Measurements from ENCODE around the gene SRPK2. TPM values are rescaled to one million over a fixed set of nuclear protein-coding genes. Genes with fewer than 3 reads are reported as not detected.
A peak's percentile ranks its signal among the peaks of the same experiment; 100 is the strongest.

The SRPK2 gene
- total RNA-seq, 1 experiment from 2014 or later: 69.7 TPM

- Histone ChIP-seq H3K27me3 (no peaks in the 10 kb centered on the region), H3K4me3 (no peak overlapping the region), H3K9me3 (replicated peaks) (no peaks in the 10 kb centered on the region), H3K27ac (no peak overlapping the region), H3K36me3 (peaks cover 22% of the 10 kb centered on the region), H3K4me1 (no peaks in the 10 kb centered on the region)
- DNase-seq: no peak
Observed at GRCh38 chr7:105137898-105138297, 250.8 kb downstream of the SRPK2 start.

- no peak overlapping the region for H3K4me3 ChIP-seq
- no peaks in the 10 kb centered on the region for H3K27me3 ChIP-seq
- peaks cover 23% of the 10 kb centered on the region for H3K36me3 ChIP-seq
- no peaks in the 10 kb centered on the region for H3K9me3 ChIP-seq (replicated peaks)
- no peak overlapping the region for H3K27ac ChIP-seq
- no peak for DNase-seq
- H3K4me1 ChIP-seq: no peaks in the 10 kb centered on the region
Observed at GRCh38 chr7:105136221-105136620, 252.5 kb downstream of the SRPK2 start.

GRCh38 chr7:105133986-105134655 is 254.6 kb downstream of the SRPK2 start:
- H3K4me1 ChIP-seq: no peaks in the 10 kb centered on the region
- H3K27me3 ChIP-seq: no peaks in the 10 kb centered on the region
- no peak overlapping the region for H3K4me3 ChIP-seq
- H3K36me3 ChIP-seq: peaks cover 23% of the 10 kb centered on the region
- no peak overlapping the region for H3K27ac ChIP-seq
- H3K9me3 ChIP-seq (replicated peaks): no peaks in the 10 kb centered on the region
- DNase-seq: no peak

GRCh38 chr7:105133358-105133757 is 255.4 kb downstream of the SRPK2 start:
- Histone ChIP-seq H3K27me3 (no peaks in the 10 kb centered on the region), H3K27ac (no peak overlapping the region), H3K36me3 (peaks cover 20% of the 10 kb centered on the region), H3K4me3 (no peak overlapping the region), H3K9me3 (replicated peaks) (no peaks in the 10 kb centered on the region), H3K4me1 (no peaks in the 10 kb centered on the region)
- no peak for DNase-seq

GRCh38 chr7:105132835-105133234 is 255.9 kb downstream of the SRPK2 start:
- no peak overlapping the region for H3K27ac ChIP-seq
- no peak for DNase-seq

GRCh38 chr7:105132335-105132734 is 256.4 kb downstream of the SRPK2 start:
- H3K4me1 ChIP-seq: no peaks in the 10 kb centered on the region
- DNase-seq: no peak
- no peaks in the 10 kb centered on the region for H3K9me3 ChIP-seq (replicated peaks)
- no peak overlapping the region for H3K4me3 ChIP-seq
- no peaks in the 10 kb centered on the region for H3K27me3 ChIP-seq
- H3K27ac ChIP-seq: no peak overlapping the region
- peaks cover 20% of the 10 kb centered on the region for H3K36me3 ChIP-seq

More at GRCh38 chr7:105132835-105133234, 255.9 kb downstream of the SRPK2 start:
- Histone ChIP-seq H3K4me1 (no peaks in the 10 kb centered on the region), H3K36me3 (peaks cover 20% of the 10 kb centered on the region), H3K27me3 (no peaks in the 10 kb centered on the region), H3K9me3 (replicated peaks) (no peaks in the 10 kb centered on the region), H3K4me3 (no peak overlapping the region)

GRCh38 chr7:105131890-105132289 is 256.8 kb downstream of the SRPK2 start:
- no peak for DNase-seq
- H3K27ac ChIP-seq: no peak overlapping the region
- no peak overlapping the region for H3K4me3 ChIP-seq
- H3K4me1 ChIP-seq: no peaks in the 10 kb centered on the region
- no peaks in the 10 kb centered on the region for H3K9me3 ChIP-seq (replicated peaks)
- no peaks in the 10 kb centered on the region for H3K27me3 ChIP-seq
- H3K36me3 ChIP-seq: peaks cover 18% of the 10 kb centered on the region

- no peak overlapping the region for H3K27ac ChIP-seq
- no peaks in the 10 kb centered on the region for H3K27me3 ChIP-seq
- H3K36me3 ChIP-seq: peaks cover 10% of the 10 kb centered on the region; the same call in 1 of the 2 replicates
- no peaks in the 10 kb centered on the region for H3K9me3 ChIP-seq (replicated peaks)
- H3K4me3 ChIP-seq: no peak overlapping the region
- DNase-seq: no peak
- no peaks in the 10 kb centered on the region for H3K4me1 ChIP-seq
Observed at GRCh38 chr7:105131033-105131656, 257.6 kb downstream of the SRPK2 start.

- Histone ChIP-seq H3K36me3 (peaks cover 9% of the 10 kb centered on the region; the same call in 1 of the 2 replicates), H3K4me3 (no peak overlapping the region), H3K4me1 (no peaks in the 10 kb centered on the region), H3K9me3 (replicated peaks) (no peaks in the 10 kb centered on the region), H3K27me3 (no peaks in the 10 kb centered on the region), H3K27ac (no peak overlapping the region)
- no peak for DNase-seq
Observed at GRCh38 chr7:105130580-105130979, 258.1 kb downstream of the SRPK2 start.

GRCh38 chr7:105130048-105130447 is 258.7 kb downstream of the SRPK2 start:
- Histone ChIP-seq H3K36me3 (peaks cover 9% of the 10 kb centered on the region; the same call in 1 of the 2 replicates), H3K27ac (no peak overlapping the region), H3K27me3 (no peaks in the 10 kb centered on the region), H3K4me1 (no peaks in the 10 kb centered on the region), H3K4me3 (no peak overlapping the region), H3K9me3 (replicated peaks) (no peaks in the 10 kb centered on the region)
- DNase-seq: no peak

- Histone ChIP-seq H3K9me3 (replicated peaks) (no peaks in the 10 kb centered on the region), H3K4me1 (peaks cover 5% of the 10 kb centered on the region; the same call in 1 of the 2 replicates), H3K27ac (no peak overlapping the region), H3K27me3 (no peaks in the 10 kb centered on the region), H3K36me3 (peaks cover 13% of the 10 kb centered on the region), H3K4me3 (no peak overlapping the region)
- no peak for DNase-seq
Observed at GRCh38 chr7:105127179-105127578, 261.5 kb downstream of the SRPK2 start.

- no peaks in the 10 kb centered on the region for H3K27me3 ChIP-seq
- H3K4me3 ChIP-seq: no peak overlapping the region
- H3K27ac ChIP-seq: no peak overlapping the region
- H3K4me1 ChIP-seq: peaks cover 10% of the 10 kb centered on the region; the same call in 1 of the 2 replicates
- peaks cover 12% of the 10 kb centered on the region for H3K36me3 ChIP-seq
- no peaks in the 10 kb centered on the region for H3K9me3 ChIP-seq (replicated peaks)
- DNase-seq: no peak
Observed at GRCh38 chr7:105126436-105126975, 262.2 kb downstream of the SRPK2 start.

GRCh38 chr7:105125745-105126144 is 263.0 kb downstream of the SRPK2 start:
- no peak overlapping the region for H3K4me3 ChIP-seq
- no peaks in the 10 kb centered on the region for H3K27me3 ChIP-seq
- H3K9me3 ChIP-seq (replicated peaks): no peaks in the 10 kb centered on the region
- H3K36me3 ChIP-seq: peaks cover 14% of the 10 kb centered on the region
- no peak for DNase-seq
- peaks cover 10% of the 10 kb centered on the region; the same call in 1 of the 2 replicates for H3K4me1 ChIP-seq
- H3K27ac ChIP-seq: no peak overlapping the region

GRCh38 chr7:105122619-105123018 is 266.1 kb downstream of the SRPK2 start:
- Histone ChIP-seq H3K4me1 (peaks cover 10% of the 10 kb centered on the region; the same call in 1 of the 2 replicates), H3K27ac (no peak overlapping the region), H3K27me3 (no peaks in the 10 kb centered on the region), H3K4me3 (no peak overlapping the region), H3K9me3 (replicated peaks) (no peaks in the 10 kb centered on the region), H3K36me3 (peaks cover 15% of the 10 kb centered on the region)
- peak in 1 of 2 experiments; percentile 13 for DNase-seq
